Keratinocyte (primary cell): ENCODE measurements around the gene TENM3. TPM values are rescaled to one million over a fixed set of nuclear protein-coding genes. Genes with fewer than 3 reads are reported as not detected.

Experiments
- DNase-seq: peaks from one replicate; pipeline ENCODE4 v3.0.0-alpha.2; 2011; ENCODE audit warnings: low read depth, missing footprints, low spot score
- FAIRE-seq: peaks from 2 replicates; lab custom pipeline; 2011; peaks lifted over from hg19 to GRCh38; lab: Jason Lieb, UNC
- H2AFZ ChIP-seq: 2 replicates; pipeline ENCODE4 v1.6.0; 2012; ENCODE audit warnings: low read length, control low read depth, inconsistent platforms; ENCODE audit not compliant: control insufficient read depth
- H3K27ac ChIP-seq: 2 replicates; pipeline ENCODE4 v1.5.1; 2011; ENCODE audit warnings: low read length; ENCODE audit not compliant: control insufficient read depth, insufficient read depth
- H3K27me3 ChIP-seq: 3 replicates; pipeline ENCODE4 v1.6.0; 2011; ENCODE audit warnings: low read length; ENCODE audit not compliant: control insufficient read depth, insufficient read depth; ENCODE audit errors: extremely low read depth
- H3K36me3 ChIP-seq, 2 experiments: 2 replicates in 1 of 2; 3 replicates in 1 of 2; pipeline ENCODE4 v1.5.1; 2011; ENCODE audit warnings: low read length in 2 of 2, mild to moderate bottlenecking in 1 of 2; ENCODE audit not compliant: control insufficient read depth in 2 of 2, insufficient read depth in 2 of 2; ENCODE audit errors: extremely low read depth in 1 of 2
- H3K4me1 ChIP-seq: 3 replicates; pipeline ENCODE4 v1.5.1; 2011; ENCODE audit warnings: low read length; ENCODE audit not compliant: control insufficient read depth, insufficient read depth; ENCODE audit errors: extremely low read depth
- H3K4me2 ChIP-seq: 3 replicates; pipeline ENCODE4 v1.6.0; 2011; ENCODE audit warnings: low read depth, low read length; ENCODE audit not compliant: control insufficient read depth, insufficient read depth; ENCODE audit errors: extremely low read depth
- H3K4me3 ChIP-seq, 3 experiments: fragments of 200-600 bp in 1 of 3; sonication (generic) in 1 of 3; 2 replicates in 2 of 3; 3 replicates in 1 of 3; pipeline ENCODE4 v1.5.1; 2011 to 2016; ENCODE audit warnings: low read length in 3 of 3, mild to moderate bottlenecking in 3 of 3, control low read depth in 2 of 3, inconsistent platforms in 1 of 3, low read depth in 1 of 3, mixed read lengths in 1 of 3, mixed run types in 1 of 3, moderate library complexity in 1 of 3; ENCODE audit not compliant: control insufficient read depth in 2 of 3, insufficient read depth in 2 of 3; ENCODE audit errors: extremely low read depth in 1 of 3
- H3K79me2 ChIP-seq: 2 replicates; pipeline ENCODE4 v1.6.0; 2012; ENCODE audit warnings: low read length; ENCODE audit not compliant: control insufficient read depth, insufficient read depth
- H3K9ac ChIP-seq: 3 replicates; pipeline ENCODE4 v1.6.0; 2011; ENCODE audit warnings: low read length; ENCODE audit not compliant: control insufficient read depth, insufficient read depth; ENCODE audit errors: extremely low read depth
- H3K9me1 ChIP-seq: 3 replicates; pipeline ENCODE4 v1.6.0; 2011; ENCODE audit warnings: low read length; ENCODE audit not compliant: control insufficient read depth, insufficient read depth; ENCODE audit errors: extremely low read depth
- H3K9me3 ChIP-seq: 2 replicates; pipeline ENCODE4 v1.5.1; 2012; ENCODE audit warnings: low read depth, low read length; ENCODE audit not compliant: control insufficient read depth
- H4K20me1 ChIP-seq: 3 replicates; pipeline ENCODE4 v1.6.0; 2011; ENCODE audit warnings: low read length; ENCODE audit not compliant: control insufficient read depth, insufficient read depth; ENCODE audit errors: extremely low read depth
- EZH2 ChIP-seq: IDR thresholded peaks from one replicate; pipeline ENCODE4 v1.6.1; 2012; ENCODE audit warnings: inconsistent platforms, mild to moderate bottlenecking, low read length, moderate library complexity
- dilution Hi-C: fragments of 300-500 bp; cut with MboI; formaldehyde crosslinking; loops from one replicate; pipeline ENCODE4 v1.7.0; 2020; ENCODE audit warnings: low sequenced_read_pairs; ENCODE audit not compliant: extremely low pct_ligation_motif_present
- polyA plus RNA-seq, 5 experiments: library from polyadenylated mRNA; depleted of rRNA in 3 of 5; stranded (reverse) in 3 of 5; stranded (forward) in 1 of 5; unstranded in 1 of 5; fragments of >200 nt; gene quantifications; 1 replicate in 1 of 5; 2 replicates in 3 of 5; 3 replicates in 1 of 5; pipeline versions ENCODE4 v1.2.1 to v1.2.3, GENCODE V29; 2011 to 2012; ENCODE audit warnings: missing spikeins in 2 of 5, low read depth in 1 of 5, low replicate concordance in 1 of 5
- TF ChIP-seq, protein P1 (sequence below), 3 experiments: IDR thresholded peaks in 1 of 3; conservative IDR thresholded peaks in 1 of 3; optimal IDR thresholded peaks in 1 of 3; 2 replicates in 2 of 3; 3 replicates in 1 of 3; pipeline versions ENCODE3 to v1.5.1; 2011; ENCODE audit warnings: low read length in 3 of 3, mild to moderate bottlenecking in 3 of 3, moderate library complexity in 2 of 3, control low read depth in 1 of 3, inconsistent platforms in 1 of 3; ENCODE audit not compliant: insufficient read depth in 2 of 3; ENCODE audit errors: extremely low read depth in 1 of 3

TENM3 gene
- polyA plus RNA-seq, 1 donor (not counting 4 experiments of a cell fraction or from before 2014, with no cell fraction given), result 17.0 TPM

DNA sequence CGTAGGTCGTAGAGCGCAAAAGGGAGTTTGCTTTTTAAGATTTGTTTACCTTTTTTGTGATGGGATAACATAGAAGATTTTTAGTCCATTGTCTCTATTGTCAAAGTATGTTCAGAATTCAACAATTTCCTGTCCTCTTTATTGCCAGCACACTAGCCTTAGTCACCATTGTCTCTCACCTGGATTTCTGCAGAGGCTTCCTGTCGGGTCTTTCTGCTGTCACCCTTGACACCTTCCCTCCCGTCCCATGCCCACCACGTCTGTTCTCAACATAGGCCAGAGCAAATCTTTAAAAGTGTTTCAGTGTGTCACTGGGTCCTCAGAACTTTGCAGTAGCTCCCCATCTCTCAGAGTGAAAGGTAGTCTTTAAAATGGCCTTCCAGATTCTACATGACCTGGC, 323.9 kb downstream of the TENM3 start:
- FAIRE-seq, result no peak
- dilution Hi-C loops, result no loop called here

GRCh38 chr4:182569561-182569960, 326.4 kb downstream of the TENM3 start:
- DNase-seq (no peak), FAIRE-seq (no peak)
- H3K9ac ChIP-seq, result no peak overlapping the region
- no peak overlapping the region for H3K4me2 ChIP-seq
- H3K4me3 ChIP-seq, result no peak overlapping the region
- no peaks in the 10 kb centered on the region for H3K79me2 ChIP-seq
- no peaks in the 10 kb centered on the region for H4K20me1 ChIP-seq
- H3K36me3 ChIP-seq, result peaks cover 0 to 1% of the 10 kb centered on the region in 2 experiments
- H3K9me1 ChIP-seq, result no peaks in the 10 kb centered on the region
- H3K27ac ChIP-seq, result no peak overlapping the region
- H3K9me3 ChIP-seq, result no peaks in the 10 kb centered on the region
- H2AFZ ChIP-seq, result no peak overlapping the region
- H3K4me1 ChIP-seq, result no peaks in the 10 kb centered on the region
- dilution Hi-C loops, result no loop called here
- TF ChIP-seq EZH2, result no peak
- TF ChIP-seq, protein P1, sequence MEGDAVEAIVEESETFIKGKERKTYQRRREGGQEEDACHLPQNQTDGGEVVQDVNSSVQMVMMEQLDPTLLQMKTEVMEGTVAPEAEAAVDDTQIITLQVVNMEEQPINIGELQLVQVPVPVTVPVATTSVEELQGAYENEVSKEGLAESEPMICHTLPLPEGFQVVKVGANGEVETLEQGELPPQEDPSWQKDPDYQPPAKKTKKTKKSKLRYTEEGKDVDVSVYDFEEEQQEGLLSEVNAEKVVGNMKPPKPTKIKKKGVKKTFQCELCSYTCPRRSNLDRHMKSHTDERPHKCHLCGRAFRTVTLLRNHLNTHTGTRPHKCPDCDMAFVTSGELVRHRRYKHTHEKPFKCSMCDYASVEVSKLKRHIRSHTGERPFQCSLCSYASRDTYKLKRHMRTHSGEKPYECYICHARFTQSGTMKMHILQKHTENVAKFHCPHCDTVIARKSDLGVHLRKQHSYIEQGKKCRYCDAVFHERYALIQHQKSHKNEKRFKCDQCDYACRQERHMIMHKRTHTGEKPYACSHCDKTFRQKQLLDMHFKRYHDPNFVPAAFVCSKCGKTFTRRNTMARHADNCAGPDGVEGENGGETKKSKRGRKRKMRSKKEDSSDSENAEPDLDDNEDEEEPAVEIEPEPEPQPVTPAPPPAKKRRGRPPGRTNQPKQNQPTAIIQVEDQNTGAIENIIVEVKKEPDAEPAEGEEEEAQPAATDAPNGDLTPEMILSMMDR (optimal IDR thresholded peaks at IDR 0.05 in 1 of 3, IDR thresholded peaks at IDR 0.05 in 1 of 3, conservative IDR thresholded peaks at IDR 0.05 in 1 of 3; ENCODE audit: extremely low read depth in 1 of 3, insufficient read depth in 2 of 3, low read length in 3 of 3), result no peak
- H3K27me3 ChIP-seq, result no peaks in the 10 kb centered on the region

More for the DNA sequence above, 323.9 kb downstream of the TENM3 start:
- H3K27ac ChIP-seq, result no peak overlapping the region
- no peak overlapping the region for H3K4me3 ChIP-seq
- no peak overlapping the region for H3K9ac ChIP-seq
- no peaks in the 10 kb centered on the region for H3K4me1 ChIP-seq
- TF ChIP-seq EZH2, result no peak
- TF ChIP-seq, protein P1 (optimal IDR thresholded peaks at IDR 0.05 in 1 of 3, IDR thresholded peaks at IDR 0.05 in 1 of 3, conservative IDR thresholded peaks at IDR 0.05 in 1 of 3; ENCODE audit: extremely low read depth in 1 of 3, insufficient read depth in 2 of 3, low read length in 3 of 3), result no peak
- H3K79me2 ChIP-seq, result no peaks in the 10 kb centered on the region
- no peaks in the 10 kb centered on the region for H4K20me1 ChIP-seq
- H3K4me2 ChIP-seq, result no peak overlapping the region
- no peaks in the 10 kb centered on the region for H3K9me1 ChIP-seq
- no peaks in the 10 kb centered on the region for H3K9me3 ChIP-seq
- H2AFZ ChIP-seq, result no peak overlapping the region
- H3K27me3 ChIP-seq, result no peaks in the 10 kb centered on the region
- no peak for DNase-seq
- H3K36me3 ChIP-seq, result peaks cover 0 to 1% of the 10 kb centered on the region in 2 experiments
